Stomach smooth muscle (tissue), 2 donors: Measurements from ENCODE around the gene TERT.
"Not testable (repeated sequence)": the region's sequence is repeated elsewhere in the genome, so short reads cannot be mapped to it uniquely, and the experiment has no call there.

Experiments used
- H3K27ac ChIP-seq: one replicate; pipeline ENCODE4 v1.7.0; 2013; ENCODE audit warnings: mild to moderate bottlenecking, low read length, inconsistent platforms
- H3K27me3 ChIP-seq, 2 donors: one replicate each; pipeline ENCODE4 v1.7.0; 2013; ENCODE audit warnings: low read length in 2 of 2; ENCODE audit not compliant: insufficient read depth in 2 of 2, control insufficient read depth in 1 of 2
- H3K36me3 ChIP-seq, 2 donors: one replicate each; pipeline ENCODE4 v1.7.0; 2013; ENCODE audit warnings: low read length in 2 of 2; ENCODE audit not compliant: control insufficient read depth in 2 of 2, insufficient read depth in 2 of 2
- H3K4me1 ChIP-seq: one replicate; pipeline ENCODE4 v1.7.0; 2013; ENCODE audit warnings: low read length; ENCODE audit not compliant: control insufficient read depth, insufficient read depth
- H3K4me3 ChIP-seq, 2 donors: one replicate each; pipeline ENCODE4 v1.7.0; 2013; ENCODE audit warnings: low read length in 2 of 2
- H3K9ac ChIP-seq, 2 donors: one replicate each; pipeline ENCODE4 v1.7.0; 2013; ENCODE audit warnings: low read length in 2 of 2, mild to moderate bottlenecking in 1 of 2
- H3K9me3 ChIP-seq, 2 donors: one replicate each; pipeline ENCODE4 v1.7.0; 2013; ENCODE audit warnings: low read length in 2 of 2; ENCODE audit not compliant: control insufficient read depth in 2 of 2
- donor health status: healthy.
- donor health status: Pancreatic carcinoma.

The TERT gene

DNA sequence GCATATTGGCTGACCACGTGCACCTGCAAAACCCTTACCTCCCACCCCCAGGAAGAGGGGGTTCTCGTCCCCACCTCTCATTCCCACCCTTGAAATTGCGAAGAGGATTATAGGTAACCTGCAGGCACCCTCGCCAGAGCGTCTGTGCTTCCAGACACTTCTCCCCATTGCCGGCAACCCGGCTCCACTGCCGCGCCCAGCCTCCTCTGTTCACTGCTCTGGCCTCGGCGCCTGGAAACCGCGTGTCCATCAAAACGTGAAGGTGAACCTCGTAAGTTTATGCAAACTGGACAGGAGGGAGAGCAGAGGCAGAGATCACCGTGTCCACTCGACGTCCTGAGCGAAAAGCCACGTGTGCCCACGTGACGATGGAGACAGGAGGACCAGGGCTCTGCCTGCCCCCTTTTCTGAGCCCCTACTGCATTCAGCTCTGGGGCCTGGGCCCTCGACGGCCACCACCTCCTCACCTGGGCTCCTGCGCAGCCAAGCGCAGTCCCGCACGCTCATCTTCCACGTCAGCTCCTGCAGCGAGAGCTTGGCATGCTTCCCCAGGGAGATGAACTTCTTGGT lies 1.9 kb downstream of the TERT start:
- Histone ChIP-seq H3K4me3 (no peak overlapping the region), H3K9ac (no peak overlapping the region), H3K36me3 (no peaks in the 10 kb centered on the region), H3K9me3 (peaks cover 0 to 3% of the 10 kb centered on the region in 2 donors), H3K4me1 (peaks cover 4% of the 10 kb centered on the region), H3K27ac (no peak overlapping the region), H3K27me3 (peaks cover 15 to 29% of the 10 kb centered on the region in 2 donors)

DNA sequence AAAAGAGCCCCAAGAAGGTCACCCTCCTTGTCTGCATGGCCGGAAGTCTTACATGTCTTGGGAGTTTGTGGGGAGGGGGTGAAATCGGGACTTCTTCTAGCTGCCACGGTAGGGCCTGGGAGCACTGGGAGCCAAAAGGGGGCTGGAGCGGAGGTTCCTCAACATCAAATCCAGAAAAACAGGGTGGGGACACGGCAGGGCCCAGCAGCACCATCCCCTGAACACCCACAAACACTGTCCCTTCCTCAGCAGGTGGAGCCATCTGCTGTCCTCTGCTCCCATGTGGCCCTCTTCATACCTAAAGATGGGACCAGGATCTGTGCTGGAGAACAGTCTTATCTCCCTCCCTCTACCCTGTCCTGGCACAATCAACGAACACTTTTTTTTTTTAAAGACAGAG lies 2.7 kb downstream of the TERT start:
- peaks cover 4% of the 10 kb centered on the region for H3K4me1 ChIP-seq
- no peak overlapping the region for H3K4me3 ChIP-seq
- H3K9ac ChIP-seq: no peak overlapping the region
- no peak overlapping the region for H3K27ac ChIP-seq
- H3K36me3 ChIP-seq: no peaks in the 10 kb centered on the region
- H3K27me3 ChIP-seq: peaks cover 10 to 29% of the 10 kb centered on the region in 2 donors
- peaks cover 2 to 3% of the 10 kb centered on the region in 2 donors for H3K9me3 ChIP-seq

- peaks cover 2 to 3% of the 10 kb centered on the region in 2 donors for H3K9me3 ChIP-seq
- H3K27me3 ChIP-seq: peaks cover 8 to 29% of the 10 kb centered on the region in 2 donors
- no peak overlapping the region for H3K9ac ChIP-seq
- H3K36me3 ChIP-seq: no peaks in the 10 kb centered on the region
- H3K4me1 ChIP-seq: peaks cover 4% of the 10 kb centered on the region
- no peak overlapping the region for H3K4me3 ChIP-seq
- no peak overlapping the region for H3K27ac ChIP-seq
These were observed 3.2 kb downstream of the TERT start for GRCh38 chr5:1291611-1292080.

GRCh38 chr5:1290956-1291355 lies 3.9 kb downstream of the TERT start:
- H3K36me3 ChIP-seq, H3K9ac ChIP-seq, H3K27ac ChIP-seq, H3K9me3 ChIP-seq, H3K4me1 ChIP-seq, H3K4me3 ChIP-seq: not testable (repeated sequence)
- H3K27me3 ChIP-seq: peaks cover 8 to 29% of the 10 kb centered on the region in 2 donors

GRCh38 chr5:1289559-1289958 lies 5.3 kb downstream of the TERT start:
- not testable (repeated sequence) for H3K4me3 ChIP-seq, H3K36me3 ChIP-seq, H3K9me3 ChIP-seq, H3K9ac ChIP-seq, H3K4me1 ChIP-seq, H3K27ac ChIP-seq
- peaks cover 8 to 18% of the 10 kb centered on the region in 2 donors for H3K27me3 ChIP-seq

DNA sequence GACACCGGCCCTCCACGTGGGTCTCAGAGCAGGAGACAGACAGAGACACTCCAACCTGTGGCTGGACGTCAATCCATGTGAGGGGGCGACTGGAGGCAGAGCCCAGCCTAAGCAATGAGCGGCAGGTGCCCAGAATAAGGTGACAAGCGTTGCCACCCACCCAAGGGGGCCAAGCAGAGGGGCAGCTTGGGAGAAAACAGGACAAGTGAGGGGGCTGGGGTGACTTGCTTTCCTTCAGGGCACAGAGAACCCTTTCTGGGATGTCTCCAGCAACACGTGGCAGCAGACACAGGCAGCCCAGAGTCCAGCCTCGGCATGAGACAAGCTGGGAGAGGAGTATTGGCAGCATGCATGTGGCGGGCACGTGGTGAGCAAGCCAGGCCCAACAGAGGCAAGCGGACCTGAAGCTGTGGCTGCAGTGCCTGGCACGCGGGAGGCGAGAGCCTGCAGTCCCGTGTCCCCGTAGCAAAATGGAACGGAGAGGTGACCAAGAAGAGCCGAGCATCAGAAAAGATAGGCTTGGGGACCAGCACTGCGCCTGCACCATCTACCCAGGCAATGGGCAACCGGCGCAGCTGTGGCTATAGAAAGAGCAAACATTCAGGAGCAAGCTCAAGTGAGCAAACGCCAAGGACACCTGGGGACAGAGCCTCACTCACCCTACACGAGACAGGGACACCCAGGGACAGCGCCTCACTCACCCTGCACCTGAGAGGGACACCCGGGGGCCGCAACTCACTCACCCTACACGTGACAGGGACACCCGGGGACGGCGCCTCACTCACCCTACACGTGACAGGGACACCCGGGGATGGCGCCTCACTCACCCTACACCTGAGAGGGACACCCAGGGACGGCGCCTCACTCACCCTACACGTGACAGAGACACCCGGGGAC lies 6.2 kb downstream of the TERT start:
- Histone ChIP-seq H3K9ac (no peak overlapping the region), H3K27ac (no peak overlapping the region), H3K27me3 (peaks cover 4 to 13% of the 10 kb centered on the region in 2 donors), H3K4me3 (no peak overlapping the region), H3K4me1 (no peaks in the 10 kb centered on the region), H3K9me3 (peaks cover 2 to 3% of the 10 kb centered on the region in 2 donors), H3K36me3 (no peaks in the 10 kb centered on the region)

GRCh38 chr5:1285883-1286291 lies 9.0 kb downstream of the TERT start:
- no peaks in the 10 kb centered on the region for H3K27me3 ChIP-seq
- H3K36me3 ChIP-seq: no peaks in the 10 kb centered on the region
- peaks cover 2 to 3% of the 10 kb centered on the region in 2 donors for H3K9me3 ChIP-seq
- H3K4me1 ChIP-seq: no peaks in the 10 kb centered on the region
- no peak overlapping the region for H3K4me3 ChIP-seq
- no peak overlapping the region for H3K9ac ChIP-seq
- H3K27ac ChIP-seq: no peak overlapping the region

DNA sequence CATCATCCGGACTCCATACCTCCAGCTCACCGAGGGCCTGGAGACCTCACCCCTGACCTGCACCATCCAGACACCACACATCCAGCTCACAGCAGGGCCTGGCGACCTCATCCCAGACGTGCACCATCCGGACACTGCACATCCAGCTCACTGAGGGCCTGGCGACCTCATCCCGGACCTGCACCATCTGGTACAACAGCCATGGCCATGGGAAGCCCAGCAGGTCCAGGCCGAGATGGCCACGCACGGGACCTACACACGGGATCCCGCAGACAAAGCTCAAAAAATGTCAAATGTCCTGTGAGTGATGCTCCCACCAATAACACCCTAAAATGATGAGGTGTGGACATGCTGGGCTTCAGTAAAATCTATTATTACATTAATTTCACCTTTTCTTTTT lies 9.7 kb downstream of the TERT start:
- Histone ChIP-seq H3K9ac (no peak overlapping the region), H3K36me3 (no peaks in the 10 kb centered on the region), H3K9me3 (peaks cover 2 to 3% of the 10 kb centered on the region in 2 donors), H3K27me3 (no peaks in the 10 kb centered on the region), H3K27ac (no peak overlapping the region), H3K4me1 (no peaks in the 10 kb centered on the region), H3K4me3 (no peak overlapping the region)

GRCh38 chr5:1284336-1284970 lies 10.4 kb downstream of the TERT start:
- H3K27ac ChIP-seq, H3K27me3 ChIP-seq, H3K4me1 ChIP-seq, H3K9me3 ChIP-seq, H3K9ac ChIP-seq, H3K36me3 ChIP-seq, H3K4me3 ChIP-seq: not testable (repeated sequence)

GRCh38 chr5:1283729-1284041 lies 11.2 kb downstream of the TERT start:
- H3K9me3 ChIP-seq, H3K9ac ChIP-seq, H3K27ac ChIP-seq, H3K36me3 ChIP-seq, H3K27me3 ChIP-seq, H3K4me3 ChIP-seq, H3K4me1 ChIP-seq: not testable (repeated sequence)
